Endodermal cell (in vitro differentiated cells): ENCODE data around the gene MMP13. TPM values are rescaled to one million over a fixed set of nuclear protein-coding genes. Genes with fewer than 3 reads are reported as not detected.
"Not testable (repeated sequence)": the region's sequence is repeated elsewhere in the genome, so short reads cannot be mapped to it uniquely, and the experiment has no call there.

Source experiments
- DNase-seq: peaks from one replicate; pipeline ENCODE4 v3.0.0-alpha.2; 2017
- H3K27ac ChIP-seq: 2 replicates; pipeline ENCODE4 v1.5.1; 2013; ENCODE audit warnings: mild to moderate bottlenecking, low read depth, low read length, moderate library complexity
- H3K27me3 ChIP-seq: 2 replicates; pipeline ENCODE4 v1.6.1; 2013; ENCODE audit warnings: mild to moderate bottlenecking, low read length, moderate library complexity; ENCODE audit not compliant: insufficient read depth, control insufficient read depth, poor library complexity, severe bottlenecking
- H3K36me3 ChIP-seq: 2 replicates; pipeline ENCODE4 v1.7.0; 2013; ENCODE audit warnings: mild to moderate bottlenecking, low read length, moderate library complexity; ENCODE audit not compliant: control insufficient read depth, insufficient read depth
- H3K4me1 ChIP-seq: one replicate; pipeline ENCODE4 v1.7.0; 2013; ENCODE audit warnings: low read length; ENCODE audit not compliant: control insufficient read depth, insufficient read depth
- H3K4me3 ChIP-seq: 2 replicates; pipeline ENCODE4 v1.5.1; 2013; ENCODE audit warnings: mild to moderate bottlenecking, low read length, moderate library complexity
- H3K9ac ChIP-seq: 2 replicates; pipeline ENCODE4 v1.6.1; 2013; ENCODE audit warnings: mild to moderate bottlenecking, low read length, moderate library complexity; ENCODE audit not compliant: poor library complexity, severe bottlenecking; ENCODE audit errors: extremely low read depth
- H3K9me3 ChIP-seq: 2 replicates; pipeline ENCODE4 v1.6.1; 2013; ENCODE audit warnings: mild to moderate bottlenecking, low read length, moderate library complexity; ENCODE audit not compliant: control insufficient read depth
- H3K27ac Mint-ChIP-seq: 2 replicates; pipeline ENCODE4 v1.8.0; 2020; ENCODE audit warnings: mixed read lengths
- H3K27me3 Mint-ChIP-seq: 2 replicates; pipeline ENCODE4 v1.8.0; 2021; ENCODE audit warnings: mild to moderate bottlenecking, mixed read lengths; ENCODE audit not compliant: insufficient read depth
- H3K36me3 Mint-ChIP-seq: 2 replicates; pipeline ENCODE4 v1.8.0; 2020; ENCODE audit warnings: low read depth, mixed read lengths
- H3K4me1 Mint-ChIP-seq: 2 replicates; pipeline ENCODE4 v1.8.0; 2020; ENCODE audit warnings: mixed read lengths
- H3K4me3 Mint-ChIP-seq: 2 replicates; pipeline ENCODE4 v1.8.0; 2020; ENCODE audit warnings: mild to moderate bottlenecking, moderate library complexity, mixed read lengths
- H3K9me3 Mint-ChIP-seq: 2 replicates; pipeline ENCODE4 v1.8.0; 2020; ENCODE audit warnings: mild to moderate bottlenecking, mixed read lengths
- WGBS, 2 experiments: methylation state at CpG; one replicate each; pipeline versions ENCODE4 v1.1.5 to v1.1.7; 2013; ENCODE audit warnings: missing lambda C conversion rate in 2 of 2, mixed read lengths in 1 of 2; ENCODE audit not compliant: insufficient coverage in 1 of 2, insufficient read length in 1 of 2; 5-methylcytosine and 5-hydroxymethylcytosine counted together
- total RNA-seq, 2 donors: library from RNA; stranded (reverse); fragmentation: NEBNext Ultra II Directional in 1 of 2; extraction: Animal tissue kit (Norgen Biotek cat#: 25700) in 1 of 2; gene quantifications; 2 replicates in 1 of 2; 3 replicates in 1 of 2; pipeline ENCODE4 v1.2.1, GENCODE V29; 2021
- TF ChIP-seq, protein P1 (sequence below): fragments of 200-600 bp; sonication (generic); conservative IDR thresholded peaks from 2 replicates; pipeline ENCODE4 v1.5.0; 2021; ENCODE audit warnings: antibody characterized with exemption, mild to moderate bottlenecking

MMP13 gene
- total RNA-seq, 2 donors from 2014 or later, result not detected

DNA sequence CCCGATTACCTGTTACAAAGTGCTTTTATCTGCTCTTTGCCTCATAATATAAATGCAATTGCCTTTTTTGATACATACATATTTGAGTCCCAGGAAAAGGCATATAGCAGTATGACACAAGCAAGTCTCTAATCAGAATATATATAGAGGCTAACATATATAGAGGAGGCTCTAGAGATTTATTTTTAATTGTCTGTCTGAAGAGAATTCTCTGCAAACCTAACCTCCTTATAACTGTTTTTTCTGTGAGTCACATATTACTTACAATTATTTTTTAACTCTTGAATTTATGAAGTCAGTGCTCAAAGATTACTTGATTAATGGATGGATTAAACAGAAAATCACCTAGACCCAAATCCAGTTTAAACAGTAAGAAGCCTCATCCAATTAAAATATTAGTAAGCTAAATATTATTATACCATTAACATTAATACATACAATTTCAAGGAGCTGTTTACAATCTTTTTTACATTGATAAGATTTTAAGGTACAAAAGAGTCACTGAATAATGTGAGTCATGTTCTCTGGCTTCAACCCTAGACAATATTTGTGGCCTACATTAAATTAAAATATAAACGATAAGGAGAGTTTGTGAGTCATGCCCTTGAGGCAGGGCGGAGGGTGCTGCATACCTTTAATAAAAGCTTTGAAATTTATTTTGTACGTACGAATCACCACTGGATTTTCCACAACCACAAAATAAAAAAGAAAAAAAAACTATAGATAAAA lies 19.2 kb upstream of the MMP13 start:
- H3K4me1 Mint-ChIP-seq, result peaks cover 16% of the 10 kb centered on the region
- H3K36me3 Mint-ChIP-seq, result no peaks in the 10 kb centered on the region
- Histone ChIP-seq H3K36me3 (no peaks in the 10 kb centered on the region), H3K4me1 (no peaks in the 10 kb centered on the region), H3K27me3 (no peaks in the 10 kb centered on the region), H3K4me3 (no peak overlapping the region), H3K9me3 (no peaks in the 10 kb centered on the region), H3K27ac (no peak overlapping the region), H3K9ac (no peak overlapping the region)
- 83 to 92% methylated on average over 1 to 3 of the region's 5 CpGs for WGBS, 2 experiments
- H3K27me3 Mint-ChIP-seq, result no peaks in the 10 kb centered on the region
- TF ChIP-seq, protein P1, sequence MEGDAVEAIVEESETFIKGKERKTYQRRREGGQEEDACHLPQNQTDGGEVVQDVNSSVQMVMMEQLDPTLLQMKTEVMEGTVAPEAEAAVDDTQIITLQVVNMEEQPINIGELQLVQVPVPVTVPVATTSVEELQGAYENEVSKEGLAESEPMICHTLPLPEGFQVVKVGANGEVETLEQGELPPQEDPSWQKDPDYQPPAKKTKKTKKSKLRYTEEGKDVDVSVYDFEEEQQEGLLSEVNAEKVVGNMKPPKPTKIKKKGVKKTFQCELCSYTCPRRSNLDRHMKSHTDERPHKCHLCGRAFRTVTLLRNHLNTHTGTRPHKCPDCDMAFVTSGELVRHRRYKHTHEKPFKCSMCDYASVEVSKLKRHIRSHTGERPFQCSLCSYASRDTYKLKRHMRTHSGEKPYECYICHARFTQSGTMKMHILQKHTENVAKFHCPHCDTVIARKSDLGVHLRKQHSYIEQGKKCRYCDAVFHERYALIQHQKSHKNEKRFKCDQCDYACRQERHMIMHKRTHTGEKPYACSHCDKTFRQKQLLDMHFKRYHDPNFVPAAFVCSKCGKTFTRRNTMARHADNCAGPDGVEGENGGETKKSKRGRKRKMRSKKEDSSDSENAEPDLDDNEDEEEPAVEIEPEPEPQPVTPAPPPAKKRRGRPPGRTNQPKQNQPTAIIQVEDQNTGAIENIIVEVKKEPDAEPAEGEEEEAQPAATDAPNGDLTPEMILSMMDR, result no peak
- no peak for DNase-seq
- H3K27ac Mint-ChIP-seq, result no peak overlapping the region
- no peaks in the 10 kb centered on the region for H3K9me3 Mint-ChIP-seq
- H3K4me3 Mint-ChIP-seq, result no peak overlapping the region

DNA sequence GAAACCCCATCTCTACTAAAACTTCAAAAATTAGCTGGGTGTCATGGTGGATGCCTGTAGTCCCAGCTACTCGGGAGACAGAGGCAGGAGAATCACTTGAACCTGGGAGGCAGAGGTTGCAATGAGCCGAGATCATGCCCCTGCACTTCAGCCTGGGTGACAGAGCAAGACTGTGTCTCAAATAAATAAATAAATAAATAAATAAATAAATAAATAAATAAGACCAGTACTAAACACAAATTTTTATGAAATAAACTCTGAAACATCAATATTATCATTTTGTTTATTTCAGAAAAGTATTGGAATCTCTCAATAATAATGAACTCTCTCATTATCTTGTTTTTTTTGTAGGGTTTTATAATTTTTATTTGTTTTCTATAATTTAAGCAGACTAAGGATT lies 18.2 kb upstream of the MMP13 start:
- 90 to 95% methylated on average over 2 of the region's 2 CpGs for WGBS, 2 experiments
- H3K9me3 Mint-ChIP-seq, H3K9me3 ChIP-seq, H3K27ac Mint-ChIP-seq, H3K27me3 ChIP-seq, H3K9ac ChIP-seq, H3K27me3 Mint-ChIP-seq, H3K4me1 ChIP-seq, H3K27ac ChIP-seq, H3K4me3 Mint-ChIP-seq, DNase-seq, H3K36me3 ChIP-seq, H3K36me3 Mint-ChIP-seq, H3K4me3 ChIP-seq: not testable (repeated sequence)
- H3K4me1 Mint-ChIP-seq, result peaks cover 16% of the 10 kb centered on the region

DNA sequence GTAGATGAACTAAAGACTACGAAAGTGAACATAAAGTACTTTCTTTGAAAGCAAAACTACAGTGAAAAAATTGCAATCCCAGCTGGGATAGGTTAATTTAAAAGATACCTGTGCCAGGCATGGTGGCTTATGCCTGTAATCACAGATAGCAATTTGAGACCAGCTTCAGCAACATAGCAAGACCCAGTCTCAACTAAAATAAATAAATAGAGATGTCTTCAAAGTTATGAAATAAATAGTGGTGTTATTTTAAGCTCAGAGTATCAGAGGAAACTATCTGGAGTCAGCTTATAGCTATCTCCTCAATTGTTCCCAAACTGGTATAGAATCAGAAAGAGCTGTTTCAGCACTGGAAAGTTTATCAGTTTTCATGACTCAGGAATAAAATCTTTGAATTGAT lies 17.3 kb upstream of the MMP13 start:
- Histone ChIP-seq H3K4me3 (no peak overlapping the region), H3K4me1 (no peaks in the 10 kb centered on the region), H3K9me3 (no peaks in the 10 kb centered on the region), H3K36me3 (no peaks in the 10 kb centered on the region), H3K27me3 (no peaks in the 10 kb centered on the region), H3K27ac (no peak overlapping the region), H3K9ac (no peak overlapping the region)
- no peaks in the 10 kb centered on the region for H3K27me3 Mint-ChIP-seq
- no peak overlapping the region for H3K27ac Mint-ChIP-seq
- DNase-seq, result no peak
- TF ChIP-seq, protein P1, result no peak
- peaks cover 3% of the 10 kb centered on the region for H3K9me3 Mint-ChIP-seq
- 100% methylated on average over 1 of the region's 1 CpG; no CpG with 5 or more reads in 1 of the 2 experiments for WGBS, 2 experiments
- peaks cover 8% of the 10 kb centered on the region for H3K4me1 Mint-ChIP-seq
- no peaks in the 10 kb centered on the region for H3K36me3 Mint-ChIP-seq
- H3K4me3 Mint-ChIP-seq, result no peak overlapping the region

DNA sequence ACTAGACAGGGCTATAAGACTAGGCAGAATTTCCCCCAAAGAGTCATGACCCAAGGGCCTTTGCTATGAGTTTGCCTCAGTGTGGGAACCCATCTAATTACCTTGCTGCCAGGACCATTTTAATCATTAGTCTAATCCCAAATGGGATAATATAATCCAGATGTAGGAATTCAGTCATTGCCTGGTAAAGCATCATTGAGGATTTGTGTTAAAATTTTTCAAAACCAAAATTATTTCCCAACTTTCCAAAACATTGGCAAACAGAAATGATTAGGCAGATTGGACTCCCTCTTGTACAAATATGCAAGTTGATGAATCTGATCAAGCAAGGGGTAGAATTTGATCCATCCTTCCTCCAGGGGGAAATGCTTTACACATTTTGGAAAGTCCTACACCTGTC lies 16.2 kb upstream of the MMP13 start:
- Mint-ChIP-seq H3K27me3 (no peaks in the 10 kb centered on the region), H3K9me3 (peaks cover 3% of the 10 kb centered on the region), H3K27ac (no peak overlapping the region), H3K36me3 (no peaks in the 10 kb centered on the region), H3K4me3 (no peak overlapping the region), H3K4me1 (peaks cover 3% of the 10 kb centered on the region)
- H3K4me3 ChIP-seq, result no peak overlapping the region
- H3K4me1 ChIP-seq, result no peaks in the 10 kb centered on the region
- no peaks in the 10 kb centered on the region for H3K36me3 ChIP-seq
- H3K27me3 ChIP-seq, result no peaks in the 10 kb centered on the region
- no peak for DNase-seq
- H3K27ac ChIP-seq, result no peak overlapping the region
- no peaks in the 10 kb centered on the region for H3K9me3 ChIP-seq
- TF ChIP-seq, protein P1, result no peak
- H3K9ac ChIP-seq, result no peak overlapping the region
